Endodermal cell (in vitro differentiated cells): Measurements from ENCODE around the gene PTPN5. TPM values are rescaled to one million over a fixed set of nuclear protein-coding genes. Genes with fewer than 3 reads are reported as not detected.

Experiments
- DNase-seq: peaks from one replicate; pipeline ENCODE4 v3.0.0-alpha.2; 2017
- H3K27ac ChIP-seq: 2 replicates; pipeline ENCODE4 v1.5.1; 2013; ENCODE audit warnings: mild to moderate bottlenecking, low read depth, low read length, moderate library complexity
- H3K27me3 ChIP-seq: 2 replicates; pipeline ENCODE4 v1.6.1; 2013; ENCODE audit warnings: mild to moderate bottlenecking, low read length, moderate library complexity; ENCODE audit not compliant: insufficient read depth, control insufficient read depth, poor library complexity, severe bottlenecking
- H3K36me3 ChIP-seq: 2 replicates; pipeline ENCODE4 v1.7.0; 2013; ENCODE audit warnings: mild to moderate bottlenecking, low read length, moderate library complexity; ENCODE audit not compliant: control insufficient read depth, insufficient read depth
- H3K4me1 ChIP-seq: one replicate; pipeline ENCODE4 v1.7.0; 2013; ENCODE audit warnings: low read length; ENCODE audit not compliant: control insufficient read depth, insufficient read depth
- H3K4me3 ChIP-seq: 2 replicates; pipeline ENCODE4 v1.5.1; 2013; ENCODE audit warnings: mild to moderate bottlenecking, low read length, moderate library complexity
- H3K9ac ChIP-seq: 2 replicates; pipeline ENCODE4 v1.6.1; 2013; ENCODE audit warnings: mild to moderate bottlenecking, low read length, moderate library complexity; ENCODE audit not compliant: poor library complexity, severe bottlenecking; ENCODE audit errors: extremely low read depth
- H3K9me3 ChIP-seq: 2 replicates; pipeline ENCODE4 v1.6.1; 2013; ENCODE audit warnings: mild to moderate bottlenecking, low read length, moderate library complexity; ENCODE audit not compliant: control insufficient read depth
- H3K27ac Mint-ChIP-seq: 2 replicates; pipeline ENCODE4 v1.8.0; 2020; ENCODE audit warnings: mixed read lengths
- H3K27me3 Mint-ChIP-seq: 2 replicates; pipeline ENCODE4 v1.8.0; 2021; ENCODE audit warnings: mild to moderate bottlenecking, mixed read lengths; ENCODE audit not compliant: insufficient read depth
- H3K36me3 Mint-ChIP-seq: 2 replicates; pipeline ENCODE4 v1.8.0; 2020; ENCODE audit warnings: low read depth, mixed read lengths
- H3K4me1 Mint-ChIP-seq: 2 replicates; pipeline ENCODE4 v1.8.0; 2020; ENCODE audit warnings: mixed read lengths
- H3K4me3 Mint-ChIP-seq: 2 replicates; pipeline ENCODE4 v1.8.0; 2020; ENCODE audit warnings: mild to moderate bottlenecking, moderate library complexity, mixed read lengths
- H3K9me3 Mint-ChIP-seq: 2 replicates; pipeline ENCODE4 v1.8.0; 2020; ENCODE audit warnings: mild to moderate bottlenecking, mixed read lengths
- WGBS, 2 experiments: methylation state at CpG; one replicate each; pipeline versions ENCODE4 v1.1.5 to v1.1.7; 2013; ENCODE audit warnings: missing lambda C conversion rate in 2 of 2, mixed read lengths in 1 of 2; ENCODE audit not compliant: insufficient coverage in 1 of 2, insufficient read length in 1 of 2; 5-methylcytosine and 5-hydroxymethylcytosine counted together
- total RNA-seq, 2 donors: library from RNA; stranded (reverse); fragmentation: NEBNext Ultra II Directional in 1 of 2; extraction: Animal tissue kit (Norgen Biotek cat#: 25700) in 1 of 2; gene quantifications; 2 replicates in 1 of 2; 3 replicates in 1 of 2; pipeline ENCODE4 v1.2.1, GENCODE V29; 2021
- TF ChIP-seq, protein P1 (sequence below): fragments of 200-600 bp; sonication (generic); conservative IDR thresholded peaks from 2 replicates; pipeline ENCODE4 v1.5.0; 2021; ENCODE audit warnings: antibody characterized with exemption, mild to moderate bottlenecking

The PTPN5 gene
- total RNA-seq, 2 donors from 2014 or later, result 27.6 to 51.0 TPM

- H3K36me3 ChIP-seq, result no peaks in the 10 kb centered on the region
- H3K27ac Mint-ChIP-seq, result no peak overlapping the region
Observed at GRCh38 chr11:18765554-18765953, 26.0 kb downstream of the PTPN5 start.

GRCh38 chr11:18761741-18762140, 29.9 kb downstream of the PTPN5 start:
- H3K27ac ChIP-seq, result no peak overlapping the region
- H3K36me3 ChIP-seq, result no peaks in the 10 kb centered on the region
- no peaks in the 10 kb centered on the region for H3K27me3 ChIP-seq
- 87 to 89% methylated on average over 8 to 11 of the region's 11 CpGs for WGBS, 2 experiments
- DNase-seq, result no peak
- Mint-ChIP-seq H3K36me3 (no peaks in the 10 kb centered on the region), H3K27ac (no peak overlapping the region), H3K9me3 (no peaks in the 10 kb centered on the region), H3K4me1 (no peaks in the 10 kb centered on the region), H3K4me3 (no peak overlapping the region), H3K27me3 (no peaks in the 10 kb centered on the region)
- H3K9ac ChIP-seq, result no peak overlapping the region
- TF ChIP-seq, protein P1, sequence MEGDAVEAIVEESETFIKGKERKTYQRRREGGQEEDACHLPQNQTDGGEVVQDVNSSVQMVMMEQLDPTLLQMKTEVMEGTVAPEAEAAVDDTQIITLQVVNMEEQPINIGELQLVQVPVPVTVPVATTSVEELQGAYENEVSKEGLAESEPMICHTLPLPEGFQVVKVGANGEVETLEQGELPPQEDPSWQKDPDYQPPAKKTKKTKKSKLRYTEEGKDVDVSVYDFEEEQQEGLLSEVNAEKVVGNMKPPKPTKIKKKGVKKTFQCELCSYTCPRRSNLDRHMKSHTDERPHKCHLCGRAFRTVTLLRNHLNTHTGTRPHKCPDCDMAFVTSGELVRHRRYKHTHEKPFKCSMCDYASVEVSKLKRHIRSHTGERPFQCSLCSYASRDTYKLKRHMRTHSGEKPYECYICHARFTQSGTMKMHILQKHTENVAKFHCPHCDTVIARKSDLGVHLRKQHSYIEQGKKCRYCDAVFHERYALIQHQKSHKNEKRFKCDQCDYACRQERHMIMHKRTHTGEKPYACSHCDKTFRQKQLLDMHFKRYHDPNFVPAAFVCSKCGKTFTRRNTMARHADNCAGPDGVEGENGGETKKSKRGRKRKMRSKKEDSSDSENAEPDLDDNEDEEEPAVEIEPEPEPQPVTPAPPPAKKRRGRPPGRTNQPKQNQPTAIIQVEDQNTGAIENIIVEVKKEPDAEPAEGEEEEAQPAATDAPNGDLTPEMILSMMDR, result no peak
- no peak overlapping the region for H3K4me3 ChIP-seq
- no peaks in the 10 kb centered on the region for H3K4me1 ChIP-seq
- H3K9me3 ChIP-seq, result no peaks in the 10 kb centered on the region

More at GRCh38 chr11:18765554-18765953, 26.0 kb downstream of the PTPN5 start:
- no peak overlapping the region for H3K27ac ChIP-seq
- H3K4me3 Mint-ChIP-seq, result no peak overlapping the region
- WGBS, 2 experiments, result 89% methylated on average over 6 of the region's 6 CpGs
- DNase-seq, result no peak
- TF ChIP-seq, protein P1, result no peak
- H3K27me3 Mint-ChIP-seq, result peaks cover 2% of the 10 kb centered on the region
- no peaks in the 10 kb centered on the region for H3K27me3 ChIP-seq
- peaks cover 5% of the 10 kb centered on the region for H3K36me3 Mint-ChIP-seq
- H3K9me3 Mint-ChIP-seq, result no peaks in the 10 kb centered on the region
- H3K4me1 Mint-ChIP-seq, result peaks cover 8% of the 10 kb centered on the region
- no peak overlapping the region for H3K4me3 ChIP-seq
- H3K9me3 ChIP-seq, result no peaks in the 10 kb centered on the region
- no peaks in the 10 kb centered on the region for H3K4me1 ChIP-seq
- no peak overlapping the region for H3K9ac ChIP-seq

DNA sequence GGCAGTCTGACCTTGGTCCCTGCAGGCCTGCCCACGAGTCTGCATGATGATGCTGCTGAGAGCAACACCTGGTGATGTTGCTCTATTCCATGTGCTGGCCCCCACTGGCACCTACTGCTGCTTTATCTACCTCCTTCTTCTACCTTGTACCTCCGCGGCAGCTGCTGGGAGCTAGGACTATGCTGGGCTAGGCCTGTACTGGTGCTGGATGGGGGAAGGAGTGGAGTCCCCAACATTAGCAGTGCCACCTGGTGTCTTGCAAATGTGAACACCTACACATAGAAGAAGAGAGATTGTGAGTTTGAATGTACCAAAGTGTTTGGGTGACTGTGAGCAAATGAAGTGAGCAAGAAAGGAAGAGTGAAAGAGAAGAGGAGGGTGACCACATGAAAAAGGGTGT, 30.5 kb downstream of the PTPN5 start:
- no peaks in the 10 kb centered on the region for H3K9me3 ChIP-seq
- H3K27me3 Mint-ChIP-seq, result no peaks in the 10 kb centered on the region
- H3K36me3 Mint-ChIP-seq, result no peaks in the 10 kb centered on the region
- H3K9ac ChIP-seq, result no peak overlapping the region
- no peaks in the 10 kb centered on the region for H3K4me1 ChIP-seq
- no peaks in the 10 kb centered on the region for H3K36me3 ChIP-seq
- TF ChIP-seq, protein P1, result no peak
- 89 to 90% methylated on average over 1 to 3 of the region's 3 CpGs for WGBS, 2 experiments
- no peaks in the 10 kb centered on the region for H3K27me3 ChIP-seq
- no peaks in the 10 kb centered on the region for H3K4me1 Mint-ChIP-seq
- no peaks in the 10 kb centered on the region for H3K9me3 Mint-ChIP-seq
- no peak overlapping the region for H3K27ac ChIP-seq
- H3K27ac Mint-ChIP-seq, result no peak overlapping the region
- H3K4me3 ChIP-seq, result no peak overlapping the region
- no peak overlapping the region for H3K4me3 Mint-ChIP-seq
- no peak for DNase-seq
